ENCODE results near the gene FXN. TPM values are rescaled to one million over a fixed set of nuclear protein-coding genes. Genes with fewer than 3 reads are reported as not detected.
A peak's percentile ranks its signal among the peaks of the same experiment; 100 is the strongest.
"Not testable (repeated sequence)": the region's sequence is repeated elsewhere in the genome, so short reads cannot be mapped to it uniquely, and the experiment has no call there.

FXN gene
- total RNA-seq, 3 donors from 2014 or later: 3.8 to 7.5 (median 6.9) TPM

GRCh38 chr9:69097064-69097463, 61.5 kb downstream of the FXN start:
- no peak for DNase-seq (ENCODE audit: low spot score in 2 of 2)
- TF ChIP-seq POLR2A (IDR thresholded peaks at IDR 0.05): no peak
- TF ChIP-seq, protein P1, sequence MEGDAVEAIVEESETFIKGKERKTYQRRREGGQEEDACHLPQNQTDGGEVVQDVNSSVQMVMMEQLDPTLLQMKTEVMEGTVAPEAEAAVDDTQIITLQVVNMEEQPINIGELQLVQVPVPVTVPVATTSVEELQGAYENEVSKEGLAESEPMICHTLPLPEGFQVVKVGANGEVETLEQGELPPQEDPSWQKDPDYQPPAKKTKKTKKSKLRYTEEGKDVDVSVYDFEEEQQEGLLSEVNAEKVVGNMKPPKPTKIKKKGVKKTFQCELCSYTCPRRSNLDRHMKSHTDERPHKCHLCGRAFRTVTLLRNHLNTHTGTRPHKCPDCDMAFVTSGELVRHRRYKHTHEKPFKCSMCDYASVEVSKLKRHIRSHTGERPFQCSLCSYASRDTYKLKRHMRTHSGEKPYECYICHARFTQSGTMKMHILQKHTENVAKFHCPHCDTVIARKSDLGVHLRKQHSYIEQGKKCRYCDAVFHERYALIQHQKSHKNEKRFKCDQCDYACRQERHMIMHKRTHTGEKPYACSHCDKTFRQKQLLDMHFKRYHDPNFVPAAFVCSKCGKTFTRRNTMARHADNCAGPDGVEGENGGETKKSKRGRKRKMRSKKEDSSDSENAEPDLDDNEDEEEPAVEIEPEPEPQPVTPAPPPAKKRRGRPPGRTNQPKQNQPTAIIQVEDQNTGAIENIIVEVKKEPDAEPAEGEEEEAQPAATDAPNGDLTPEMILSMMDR (IDR thresholded peaks at IDR 0.05): no peak
- no peak for TF ChIP-seq POLR2AphosphoS5 (IDR thresholded peaks at IDR 0.05)
- Histone ChIP-seq H3K36me3 (no peaks in the 10 kb centered on the region), H3K27me3 (no peaks in the 10 kb centered on the region), H3K4me1 (no peaks in the 10 kb centered on the region), H3K27ac (no peak overlapping the region), H3K9me3 (no peaks in the 10 kb centered on the region), H3K4me3 (no peak overlapping the region)
- intact Hi-C loops (cut with DNase I; ENCODE audit: low total_unique reads): no loop called here

DNA sequence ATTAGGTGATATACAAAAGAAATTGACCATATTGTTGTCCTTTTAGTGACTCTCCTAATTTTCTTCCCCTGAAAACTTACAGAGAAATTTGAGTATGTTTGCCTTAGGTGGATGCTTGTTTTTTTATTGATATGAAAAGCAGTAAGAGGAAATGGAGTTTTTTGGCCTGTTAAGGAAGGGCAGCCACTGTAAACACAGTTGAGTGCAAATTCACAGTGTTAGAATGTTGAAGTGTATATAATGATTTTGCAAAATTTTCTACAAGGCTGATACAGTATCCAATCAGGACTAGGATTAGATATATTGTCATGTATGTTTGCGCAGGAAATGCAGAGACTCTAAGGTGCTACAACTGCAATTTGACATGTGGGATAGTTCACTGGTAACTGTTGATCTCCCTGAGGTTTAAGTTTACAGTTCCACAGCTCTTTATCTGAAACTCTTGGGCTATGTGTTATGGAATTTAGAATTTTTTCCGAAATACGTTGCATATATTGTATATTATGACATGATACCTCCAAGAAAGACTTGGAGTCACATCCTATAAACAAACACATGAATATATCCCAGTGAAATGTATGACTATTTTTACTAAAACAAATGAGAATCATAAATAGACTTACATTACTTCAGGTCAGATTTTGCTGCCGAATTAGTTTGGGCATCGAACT, 62.5 kb downstream of the FXN start:
- Histone ChIP-seq H3K27me3 (no peaks in the 10 kb centered on the region), H3K9me3 (no peaks in the 10 kb centered on the region), H3K4me3 (no peak overlapping the region), H3K36me3 (no peaks in the 10 kb centered on the region), H3K4me1 (no peaks in the 10 kb centered on the region), H3K27ac (no peak overlapping the region)
- intact Hi-C loops (cut with DNase I; ENCODE audit: low total_unique reads): no loop called here
- TF ChIP-seq POLR2A (IDR thresholded peaks at IDR 0.05) (no peak), POLR2AphosphoS5 (IDR thresholded peaks at IDR 0.05) (no peak)
- TF ChIP-seq, protein P1 (IDR thresholded peaks at IDR 0.05): no peak
- DNase-seq (ENCODE audit: low spot score in 2 of 2): no peak

GRCh38 chr9:69103348-69103996, 67.9 kb downstream of the FXN start:
- not testable (repeated sequence) for H3K4me3 ChIP-seq, H3K27ac ChIP-seq, H3K36me3 ChIP-seq

DNA sequence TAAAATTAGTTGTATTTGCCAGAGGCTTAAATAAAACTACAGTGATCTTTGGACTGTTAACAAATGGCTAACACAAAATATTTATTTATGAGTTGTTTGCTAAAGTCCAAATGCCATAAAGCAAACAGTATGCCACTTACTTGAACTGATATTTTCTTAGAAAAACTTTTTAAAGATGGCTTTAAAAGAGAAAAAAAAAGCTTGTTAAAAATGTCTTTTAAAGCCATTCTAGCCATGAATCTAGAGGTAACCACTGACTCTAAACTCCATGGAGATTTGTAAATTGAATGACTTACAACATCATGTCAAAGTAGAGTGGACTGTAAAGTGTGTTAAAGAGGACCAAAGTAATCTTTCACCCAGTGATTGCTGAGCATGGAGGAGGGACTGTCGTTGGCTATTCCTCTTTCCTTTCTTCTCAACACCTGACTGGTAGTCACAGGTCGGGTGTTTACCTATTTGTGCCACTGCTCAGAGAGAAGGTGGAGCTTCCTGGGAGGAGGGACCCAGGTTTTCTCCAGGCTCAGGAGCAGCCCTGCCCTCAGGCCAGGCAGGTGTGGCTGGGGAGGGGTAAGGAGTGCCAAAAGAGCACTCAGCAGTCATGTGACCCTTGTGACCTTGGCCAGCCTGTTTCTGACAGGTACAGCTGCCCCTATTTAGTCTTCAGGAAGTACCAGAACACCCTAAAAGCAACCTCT, 69.4 kb downstream of the FXN start:
- H3K4me1 ChIP-seq: no peaks in the 10 kb centered on the region
- TF ChIP-seq POLR2AphosphoS5 (IDR thresholded peaks at IDR 0.05): no peak
- no peak for TF ChIP-seq POLR2A (IDR thresholded peaks at IDR 0.05)
- TF ChIP-seq, protein P1 (IDR thresholded peaks at IDR 0.05): no peak
- no peaks in the 10 kb centered on the region for H3K36me3 ChIP-seq
- intact Hi-C loops (cut with DNase I; ENCODE audit: low total_unique reads): no loop called here
- H3K27ac ChIP-seq: peak overlapping the region; percentile 22 to 40
- no peaks in the 10 kb centered on the region for H3K27me3 ChIP-seq
- H3K9me3 ChIP-seq: no peaks in the 10 kb centered on the region
- peak; percentile 60 to 72 for DNase-seq (ENCODE audit: low spot score in 2 of 2)
- H3K4me3 ChIP-seq: no peak overlapping the region

More at GRCh38 chr9:69103348-69103996, 67.9 kb downstream of the FXN start:
- H3K9me3 ChIP-seq; H3K4me1 ChIP-seq; H3K27me3 ChIP-seq; DNase-seq (ENCODE audit: low spot score in 2 of 2); intact Hi-C loops (cut with DNase I; ENCODE audit: low total_unique reads): not testable (repeated sequence)

DNA sequence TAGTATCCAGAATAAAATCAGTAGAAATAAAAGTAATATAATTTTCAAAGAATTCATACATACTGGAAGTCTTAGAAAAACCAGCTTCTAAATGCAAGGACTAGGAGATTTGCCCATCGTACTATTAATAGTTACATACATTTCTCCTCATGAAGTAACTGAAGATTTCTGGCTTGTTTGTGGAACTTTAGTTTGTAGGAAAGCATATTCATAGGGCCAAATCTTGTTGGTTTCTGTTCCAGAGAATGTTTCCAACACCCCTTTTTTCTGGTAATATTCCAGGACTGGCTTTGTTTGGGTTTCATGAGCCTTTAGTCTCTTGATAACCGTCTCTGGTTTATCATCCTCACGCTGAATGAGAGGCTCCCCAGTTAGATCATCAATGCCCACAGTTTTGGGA, 72.2 kb downstream of the FXN start:
- DNase-seq (ENCODE audit: low spot score in 2 of 2): no peak
- H3K4me3 ChIP-seq: no peak overlapping the region
- intact Hi-C loops (cut with DNase I; ENCODE audit: low total_unique reads): no loop called here
- no peak overlapping the region for H3K27ac ChIP-seq
- H3K9me3 ChIP-seq: no peaks in the 10 kb centered on the region
- TF ChIP-seq POLR2AphosphoS5 (IDR thresholded peaks at IDR 0.05) (no peak), POLR2A (IDR thresholded peaks at IDR 0.05) (no peak)
- TF ChIP-seq, protein P1 (IDR thresholded peaks at IDR 0.05): no peak
- no peaks in the 10 kb centered on the region for H3K36me3 ChIP-seq
- no peaks in the 10 kb centered on the region for H3K27me3 ChIP-seq
- H3K4me1 ChIP-seq: no peaks in the 10 kb centered on the region

GRCh38 chr9:69108706-69109105, 73.2 kb downstream of the FXN start:
- H3K4me1 ChIP-seq; DNase-seq (ENCODE audit: low spot score in 2 of 2); H3K36me3 ChIP-seq; H3K27ac ChIP-seq; H3K4me3 ChIP-seq; H3K27me3 ChIP-seq; intact Hi-C loops (cut with DNase I; ENCODE audit: low total_unique reads); H3K9me3 ChIP-seq: not testable (repeated sequence)

Data from breast epithelium (tissue), 4 donors.